B cell (primary cell): ENCODE measurements around the gene FIBIN. TPM values are rescaled to one million over a fixed set of nuclear protein-coding genes. Genes with fewer than 3 reads are reported as not detected.

Source experiments
- ATAC-seq: fragments of 200-7000 bp; cut with Tn5 transposase; one replicate; pipeline ENCODE4 v1.10.0; 2021; ENCODE audit warnings: low read depth, mild to moderate bottlenecking, moderate number of reproducible peaks, moderate library complexity
- CTCF ChIA-PET: fragments of 350-600 bp; sonication (Branson Sonifier 250); formaldehyde crosslinking; loops from one replicate; lab custom pipeline; 2021; ENCODE audit warnings: antibody characterized with exemption, inconsistent platforms; lab: Charles Lee
- POLR2A ChIA-PET: fragments of 350-600 bp; sonication (Branson Sonifier 250); formaldehyde crosslinking; loops from one replicate; lab custom pipeline; 2021; ENCODE audit warnings: antibody characterized with exemption; lab: Charles Lee
- DNase-seq: peaks from one replicate; pipeline ENCODE4 v3.0.0; 2013
- H2AFZ ChIP-seq: 2 replicates; pipeline ENCODE4 v1.6.1; 2012; ENCODE audit warnings: mild to moderate bottlenecking, low read depth, low read length; ENCODE audit not compliant: insufficient read depth, poor library complexity, severe bottlenecking
- H3K27ac ChIP-seq, 2 donors: 1 replicate in 1 of 2; 2 replicates in 1 of 2; pipeline ENCODE4 v1.5.1; 2012 to 2013; ENCODE audit warnings: low read length in 2 of 2, mild to moderate bottlenecking in 2 of 2, moderate library complexity in 1 of 2
- H3K27me3 ChIP-seq, 4 experiments: fragments of 200-600 bp in 1 of 4; sonication (generic) in 1 of 4; replicated peaks in 1 of 4; 1 replicate in 2 of 4; 2 replicates in 2 of 4; pipeline versions ENCODE4 v1.6.1 to v1.7.0; 2013 to 2016; ENCODE audit warnings: low read length in 3 of 4, mild to moderate bottlenecking in 2 of 4, mixed read lengths in 1 of 4, moderate library complexity in 1 of 4; ENCODE audit not compliant: insufficient read depth in 4 of 4, control insufficient read depth in 3 of 4; ENCODE audit errors: control extremely low read depth in 1 of 4
- H3K36me3 ChIP-seq, 2 experiments: replicated peaks in 1 of 2; 1 replicate in 1 of 2; 2 replicates in 1 of 2; pipeline versions ENCODE4 v1.6.1 to v1.7.1; 2013; ENCODE audit warnings: low read length in 1 of 2; ENCODE audit not compliant: insufficient read depth in 2 of 2, control insufficient read depth in 1 of 2; ENCODE audit errors: control extremely low read depth in 1 of 2, extremely low read depth in 1 of 2
- H3K4me1 ChIP-seq, 2 donors: fragments of 200-600 bp in 1 of 2; sonication (generic) in 1 of 2; 1 replicate in 1 of 2; 2 replicates in 1 of 2; pipeline versions ENCODE4 v1.5.1 to v1.6.1; 2013 to 2017; ENCODE audit warnings: low read length in 2 of 2; ENCODE audit not compliant: control insufficient read depth in 2 of 2, insufficient read depth in 2 of 2
- H3K4me2 ChIP-seq: replicated peaks from 2 replicates; pipeline ENCODE3; 2012; ENCODE audit warnings: mild to moderate bottlenecking, low read depth, low read length; ENCODE audit not compliant: poor library complexity, severe bottlenecking
- H3K4me3 ChIP-seq, 5 experiments: fragments of 200-600 bp in 1 of 5; sonication (generic) in 1 of 5; 1 replicate in 3 of 5; 2 replicates in 2 of 5; pipeline versions ENCODE4 v1.5.1 to v1.7.0; 2011 to 2016; ENCODE audit warnings: low read length in 4 of 5, mild to moderate bottlenecking in 4 of 5, low read depth in 2 of 5, control low read depth in 1 of 5, moderate library complexity in 1 of 5; ENCODE audit not compliant: insufficient read depth in 1 of 5; ENCODE audit errors: control extremely low read depth in 1 of 5, extremely low read depth in 1 of 5
- H3K79me2 ChIP-seq: fragments of 200-600 bp; sonication (generic); one replicate; pipeline ENCODE4 v1.6.0; 2016; ENCODE audit warnings: low read length; ENCODE audit not compliant: control insufficient read depth, insufficient read depth
- H3K9ac ChIP-seq: fragments of 200-600 bp; sonication (generic); 2 replicates; pipeline ENCODE4 v1.6.1; 2017; ENCODE audit warnings: mild to moderate bottlenecking, low read length, moderate library complexity
- H3K9me3 ChIP-seq, 3 donors: one replicate each; pipeline versions ENCODE4 v1.6.1 to v1.7.1; 2013; ENCODE audit warnings: low read length in 2 of 3; ENCODE audit not compliant: control insufficient read depth in 2 of 3, insufficient read depth in 1 of 3; ENCODE audit errors: control extremely low read depth in 1 of 3
- H4K20me1 ChIP-seq: 2 replicates; pipeline ENCODE4 v1.6.0; 2012; ENCODE audit warnings: mild to moderate bottlenecking, low read length; ENCODE audit not compliant: insufficient read depth, control insufficient read depth, poor library complexity, severe bottlenecking
- H3K27ac Mint-ChIP-seq: one replicate; pipeline ENCODE4 v1.8.0; 2021; ENCODE audit warnings: mixed read lengths
- H3K27me3 Mint-ChIP-seq: one replicate; pipeline ENCODE4 v1.8.0; 2021; ENCODE audit warnings: mixed read lengths
- H3K4me1 Mint-ChIP-seq: one replicate; pipeline ENCODE4 v1.8.0; 2021; ENCODE audit warnings: mixed read lengths
- H3K4me3 Mint-ChIP-seq: one replicate; pipeline ENCODE4 v1.8.0; 2021; ENCODE audit warnings: mixed read lengths
- H3K9me3 Mint-ChIP-seq: one replicate; pipeline ENCODE4 v1.8.0; 2022; ENCODE audit warnings: mixed read lengths; ENCODE audit not compliant: insufficient read depth
- EZH2 ChIP-seq: IDR thresholded peaks from 2 replicates; pipeline ENCODE4 v1.6.1; 2012; ENCODE audit warnings: borderline replicate concordance, low read depth, mild to moderate bottlenecking, moderate library complexity, low read length; ENCODE audit not compliant: insufficient read depth, poor library complexity, severe bottlenecking
- WGBS: methylation state at CpG from one replicate; pipeline ENCODE4 v1.1.5; 2013; ENCODE audit warnings: missing lambda C conversion rate; ENCODE audit not compliant: insufficient coverage; 5-methylcytosine and 5-hydroxymethylcytosine counted together
- intact Hi-C: fragments of 100-400 bp; cut with micrococcal nuclease; formaldehyde crosslinking; loops from one replicate; pipeline ENCODE4 v1.10.0; 2022
- polyA plus RNA-seq: library from polyadenylated mRNA; depleted of rRNA; stranded (reverse); fragments of >200 nt; gene quantifications from 2 replicates; pipeline ENCODE4 v1.2.3, GENCODE V29; 2012
- total RNA-seq, 2 donors: library from RNA; stranded (reverse); fragments of 120-200 nt in 1 of 2; gene quantifications; 1 replicate in 1 of 2; 2 replicates in 1 of 2; pipeline versions ENCODE4 v1.2.3 to v1.2.4, GENCODE V29; 2013 to 2022
- TF ChIP-seq, protein P1 (sequence below): fragments of 200-600 bp; IDR thresholded peaks from one replicate; pipeline ENCODE4 v1.8.0; 2022; ENCODE audit warnings: antibody characterized with exemption, mild to moderate bottlenecking

Gene FIBIN
- total and polyA plus RNA-seq, 2 donors (not counting 1 experiment from before 2014, with no cell fraction given): not detected

DNA sequence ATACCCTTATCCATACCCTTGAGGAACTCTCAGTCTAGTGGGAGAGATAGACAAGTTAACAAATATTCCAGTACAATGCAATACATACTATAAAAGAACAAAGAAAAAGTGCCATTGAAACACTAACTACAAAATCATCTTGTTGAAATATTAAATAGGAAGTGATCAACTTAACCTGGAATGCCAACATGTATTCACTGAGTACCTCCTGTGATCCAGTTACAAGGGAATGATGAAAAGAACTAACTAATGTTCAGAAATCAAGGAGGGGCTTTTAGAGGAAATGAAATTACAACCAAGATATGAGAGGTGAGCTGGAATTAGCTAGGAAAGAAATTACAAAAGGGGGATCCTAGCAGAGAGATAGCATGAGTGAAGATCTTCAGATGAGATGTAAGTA is 6.2 kb upstream of the FIBIN start:
- ChIA-PET POLR2A (no interaction called here), CTCF (no interaction called here)
- no peaks in the 10 kb centered on the region for H3K4me1 ChIP-seq
- peaks cover 7% of the 10 kb centered on the region for H3K9me3 Mint-ChIP-seq
- no peaks in the 10 kb centered on the region for H4K20me1 ChIP-seq
- H3K4me3 Mint-ChIP-seq: no peak overlapping the region
- H3K36me3 ChIP-seq: no peaks in the 10 kb centered on the region
- H3K4me2 ChIP-seq: no peak overlapping the region
- TF ChIP-seq, protein P1, sequence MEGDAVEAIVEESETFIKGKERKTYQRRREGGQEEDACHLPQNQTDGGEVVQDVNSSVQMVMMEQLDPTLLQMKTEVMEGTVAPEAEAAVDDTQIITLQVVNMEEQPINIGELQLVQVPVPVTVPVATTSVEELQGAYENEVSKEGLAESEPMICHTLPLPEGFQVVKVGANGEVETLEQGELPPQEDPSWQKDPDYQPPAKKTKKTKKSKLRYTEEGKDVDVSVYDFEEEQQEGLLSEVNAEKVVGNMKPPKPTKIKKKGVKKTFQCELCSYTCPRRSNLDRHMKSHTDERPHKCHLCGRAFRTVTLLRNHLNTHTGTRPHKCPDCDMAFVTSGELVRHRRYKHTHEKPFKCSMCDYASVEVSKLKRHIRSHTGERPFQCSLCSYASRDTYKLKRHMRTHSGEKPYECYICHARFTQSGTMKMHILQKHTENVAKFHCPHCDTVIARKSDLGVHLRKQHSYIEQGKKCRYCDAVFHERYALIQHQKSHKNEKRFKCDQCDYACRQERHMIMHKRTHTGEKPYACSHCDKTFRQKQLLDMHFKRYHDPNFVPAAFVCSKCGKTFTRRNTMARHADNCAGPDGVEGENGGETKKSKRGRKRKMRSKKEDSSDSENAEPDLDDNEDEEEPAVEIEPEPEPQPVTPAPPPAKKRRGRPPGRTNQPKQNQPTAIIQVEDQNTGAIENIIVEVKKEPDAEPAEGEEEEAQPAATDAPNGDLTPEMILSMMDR: no peak
- no peak for TF ChIP-seq EZH2
- ATAC-seq: no peak
- H3K9me3 ChIP-seq: peaks cover 0 to 4% (median 0%) of the 10 kb centered on the region in 3 donors
- no peaks in the 10 kb centered on the region for H3K4me1 Mint-ChIP-seq
- no peak overlapping the region for H2AFZ ChIP-seq
- H3K79me2 ChIP-seq: no peaks in the 10 kb centered on the region
- H3K27me3 Mint-ChIP-seq: no peaks in the 10 kb centered on the region
- H3K4me3 ChIP-seq: no peak overlapping the region
- H3K27me3 ChIP-seq: no peaks in the 10 kb centered on the region
- H3K27ac ChIP-seq: no peak overlapping the region
- intact Hi-C loops: no loop called here
- no peak overlapping the region for H3K27ac Mint-ChIP-seq
- no peak overlapping the region for H3K9ac ChIP-seq
- no peak for DNase-seq

DNA sequence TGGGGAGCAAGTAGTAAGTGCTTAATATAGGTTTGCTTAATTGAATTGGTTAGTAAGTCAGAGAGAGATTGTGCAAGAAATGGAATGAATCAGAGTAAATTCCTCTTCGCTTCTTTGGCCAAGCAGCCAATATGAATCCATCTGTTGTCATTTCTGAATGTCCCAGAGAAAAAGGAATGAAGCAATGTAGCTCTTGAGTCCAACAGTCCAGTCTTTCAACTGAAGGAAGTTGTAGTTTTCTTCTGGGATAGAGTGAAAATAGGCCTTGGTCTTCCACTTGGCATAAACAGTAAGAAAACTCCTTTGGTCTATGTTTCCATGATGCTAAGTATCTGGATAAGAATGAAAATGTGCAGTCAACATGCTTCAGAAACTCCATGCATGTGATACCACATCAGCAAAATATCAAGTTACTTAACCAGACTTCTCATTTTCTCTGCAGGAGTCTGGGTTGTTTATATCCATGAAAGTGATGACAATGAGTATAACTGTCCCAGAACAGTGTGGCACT is 1.8 kb upstream of the FIBIN start:
- Histone ChIP-seq H4K20me1 (no peaks in the 10 kb centered on the region), H3K9ac (no peak overlapping the region), H3K79me2 (no peaks in the 10 kb centered on the region), H3K27me3 (no peaks in the 10 kb centered on the region), H3K4me1 (no peaks in the 10 kb centered on the region), H3K27ac (no peak overlapping the region), H3K4me2 (no peak overlapping the region), H3K36me3 (no peaks in the 10 kb centered on the region), H2AFZ (no peak overlapping the region), H3K9me3 (peaks cover 0 to 9% (median 0%) of the 10 kb centered on the region in 3 donors), H3K4me3 (no peak overlapping the region)
- H3K4me3 Mint-ChIP-seq: no peak overlapping the region
- no peak overlapping the region for H3K27ac Mint-ChIP-seq
- WGBS: 83% methylated on average over 1 of the region's 1 CpG
- no peaks in the 10 kb centered on the region for H3K4me1 Mint-ChIP-seq
- ATAC-seq: no peak
- no peaks in the 10 kb centered on the region for H3K27me3 Mint-ChIP-seq
- intact Hi-C loops: no loop called here
- H3K9me3 Mint-ChIP-seq: no peaks in the 10 kb centered on the region
- no peak for DNase-seq
- no peak for TF ChIP-seq EZH2
- TF ChIP-seq, protein P1: no peak
- ChIA-PET POLR2A (no interaction called here), CTCF (no interaction called here)
